Measurements from ENCODE around the gene ZNF738.
A peak's percentile ranks its signal among the peaks of the same experiment; 100 is the strongest.
"Not testable (repeated sequence)": the region's sequence is repeated elsewhere in the genome, so short reads cannot be mapped to it uniquely, and the experiment has no call there.

The ZNF738 gene

DNA sequence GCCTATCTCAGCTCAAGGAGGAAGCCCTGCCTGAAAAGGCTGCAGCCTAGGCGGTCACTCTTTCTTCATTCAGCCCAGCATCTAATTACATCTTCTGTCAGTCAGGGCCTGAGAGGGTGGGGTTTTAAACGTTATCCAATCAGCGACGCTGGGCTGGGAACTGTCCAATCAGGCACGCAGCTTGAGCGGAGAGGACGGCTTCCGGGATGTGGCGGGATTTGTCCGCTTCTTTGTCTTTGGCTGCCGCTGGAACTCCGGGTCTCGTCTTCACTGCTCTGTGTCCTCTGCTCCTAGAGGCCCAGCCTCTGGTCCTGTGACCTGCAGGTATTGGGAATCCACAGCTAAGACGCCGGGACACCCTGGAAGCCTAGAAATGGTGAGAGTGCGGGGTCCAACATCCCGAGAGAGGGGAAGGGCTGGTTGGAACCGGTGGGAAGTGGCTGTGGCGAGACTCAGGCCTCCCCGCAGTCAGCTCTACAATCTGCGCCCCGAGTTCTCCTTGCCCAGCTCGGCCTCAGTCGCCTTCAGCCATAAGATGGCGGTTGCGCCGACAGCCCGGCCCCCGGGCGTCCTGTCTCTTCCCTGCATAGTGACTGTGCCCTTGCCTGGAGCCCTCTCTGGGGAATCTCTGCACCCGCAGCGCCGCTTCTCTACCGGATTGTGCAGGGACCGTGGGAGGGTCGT is at the start of gene ZNF738:
Gene ZNF738 (plus strand): TSS at position 233 of the 684 bp plus-strand sequence. CDS start 141 bp downstream, at position 374.
- DNase-seq (ENCODE audit: insufficient read length, low spot score) (peak; percentile 86), FAIRE-seq (peak; percentile 86)
- TF ChIP-seq, protein P1, sequence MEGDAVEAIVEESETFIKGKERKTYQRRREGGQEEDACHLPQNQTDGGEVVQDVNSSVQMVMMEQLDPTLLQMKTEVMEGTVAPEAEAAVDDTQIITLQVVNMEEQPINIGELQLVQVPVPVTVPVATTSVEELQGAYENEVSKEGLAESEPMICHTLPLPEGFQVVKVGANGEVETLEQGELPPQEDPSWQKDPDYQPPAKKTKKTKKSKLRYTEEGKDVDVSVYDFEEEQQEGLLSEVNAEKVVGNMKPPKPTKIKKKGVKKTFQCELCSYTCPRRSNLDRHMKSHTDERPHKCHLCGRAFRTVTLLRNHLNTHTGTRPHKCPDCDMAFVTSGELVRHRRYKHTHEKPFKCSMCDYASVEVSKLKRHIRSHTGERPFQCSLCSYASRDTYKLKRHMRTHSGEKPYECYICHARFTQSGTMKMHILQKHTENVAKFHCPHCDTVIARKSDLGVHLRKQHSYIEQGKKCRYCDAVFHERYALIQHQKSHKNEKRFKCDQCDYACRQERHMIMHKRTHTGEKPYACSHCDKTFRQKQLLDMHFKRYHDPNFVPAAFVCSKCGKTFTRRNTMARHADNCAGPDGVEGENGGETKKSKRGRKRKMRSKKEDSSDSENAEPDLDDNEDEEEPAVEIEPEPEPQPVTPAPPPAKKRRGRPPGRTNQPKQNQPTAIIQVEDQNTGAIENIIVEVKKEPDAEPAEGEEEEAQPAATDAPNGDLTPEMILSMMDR (IDR thresholded peaks at IDR 0.05; ENCODE audit: insufficient read depth, missing control alignments), result no peak

DNA sequence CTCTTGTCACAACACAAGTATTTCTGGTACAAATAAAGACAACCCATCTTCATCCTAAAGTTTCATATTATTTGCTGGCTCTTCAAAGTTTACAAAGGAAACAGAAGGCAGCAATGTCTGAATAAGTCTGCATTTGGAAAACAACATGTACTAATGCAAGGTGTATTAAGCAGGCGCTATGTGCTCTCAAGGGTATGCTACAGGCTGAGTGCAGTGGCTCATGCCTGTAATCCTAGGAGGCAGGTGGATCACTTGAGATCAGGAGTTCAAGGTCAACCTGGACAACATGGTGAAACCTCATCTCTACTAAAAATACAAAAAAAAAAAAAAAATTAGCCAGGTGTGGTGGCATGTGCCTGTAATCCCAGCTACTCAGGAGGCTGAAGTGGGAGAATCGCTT is 46.0 kb upstream of the ZNF738 start:
- not testable (repeated sequence) for DNase-seq (ENCODE audit: insufficient read length, low spot score); FAIRE-seq

DNA sequence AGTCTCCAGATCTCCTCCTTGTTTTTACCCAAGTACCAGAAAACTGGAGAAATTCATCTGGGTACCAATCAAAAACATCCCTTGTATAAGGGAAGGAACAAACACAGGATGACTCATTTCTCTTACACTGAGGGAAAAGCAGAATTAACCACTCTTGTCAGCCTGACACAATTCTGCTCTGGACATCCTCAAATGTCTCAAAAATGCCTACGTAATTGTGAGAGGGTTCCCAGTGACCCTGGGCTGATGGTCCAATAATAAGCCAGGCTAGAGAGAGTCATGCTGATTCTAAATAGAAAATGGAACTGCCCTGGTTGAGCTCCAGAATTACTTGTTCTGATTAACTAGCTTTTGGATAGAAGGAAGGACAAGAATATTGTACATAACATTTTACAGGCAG is 44.1 kb upstream of the ZNF738 start:
- DNase-seq (ENCODE audit: insufficient read length, low spot score), result no peak
- TF ChIP-seq, protein P1 (IDR thresholded peaks at IDR 0.05; ENCODE audit: insufficient read depth, missing control alignments), result no peak
- no peak for FAIRE-seq

DNA sequence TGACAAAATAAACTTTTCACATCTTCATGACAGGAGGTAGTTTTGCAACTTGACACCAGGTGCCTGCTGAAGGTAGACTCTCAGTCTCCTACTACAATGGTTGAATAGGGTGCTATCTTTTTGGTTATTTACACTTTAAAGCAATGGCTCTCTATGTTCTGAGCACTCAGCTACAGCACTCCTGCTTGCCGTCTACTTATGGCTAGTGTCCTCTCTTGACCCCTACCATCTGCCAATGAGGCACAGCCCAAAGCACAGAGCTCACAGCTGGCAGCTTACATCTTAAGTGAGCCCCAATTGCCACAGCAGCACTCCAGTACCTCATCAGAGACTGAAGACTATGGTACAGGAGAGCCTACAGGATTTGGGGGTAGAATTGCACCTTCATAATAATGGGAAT is 41.0 kb upstream of the ZNF738 start:
- DNase-seq (ENCODE audit: insufficient read length, low spot score) (no peak), FAIRE-seq (no peak)
- TF ChIP-seq, protein P1 (IDR thresholded peaks at IDR 0.05; ENCODE audit: insufficient read depth, missing control alignments), result no peak

DNA sequence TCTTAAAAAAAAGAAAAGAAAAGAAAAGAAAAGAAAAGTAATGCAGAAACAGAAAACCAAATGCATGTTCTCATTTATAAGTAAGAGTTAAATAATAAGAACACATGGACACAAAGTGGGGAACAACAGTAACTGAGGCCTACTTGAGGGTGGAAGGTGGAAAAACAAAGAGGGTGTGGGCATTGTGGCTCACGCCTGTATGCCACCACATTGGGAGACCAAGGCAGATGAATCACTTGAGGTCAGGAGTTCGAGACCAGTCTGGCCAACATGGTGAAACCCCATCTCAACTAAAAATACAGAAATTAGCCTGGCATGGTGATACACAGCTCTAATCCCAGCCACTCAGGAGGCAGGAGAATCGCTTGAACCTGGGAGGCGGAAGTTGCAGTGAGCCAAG is 37.7 kb upstream of the ZNF738 start:
- TF ChIP-seq, protein P1 (IDR thresholded peaks at IDR 0.05; ENCODE audit: insufficient read depth, missing control alignments), result no peak
- DNase-seq (ENCODE audit: insufficient read length, low spot score) (no peak), FAIRE-seq (no peak)

DNA sequence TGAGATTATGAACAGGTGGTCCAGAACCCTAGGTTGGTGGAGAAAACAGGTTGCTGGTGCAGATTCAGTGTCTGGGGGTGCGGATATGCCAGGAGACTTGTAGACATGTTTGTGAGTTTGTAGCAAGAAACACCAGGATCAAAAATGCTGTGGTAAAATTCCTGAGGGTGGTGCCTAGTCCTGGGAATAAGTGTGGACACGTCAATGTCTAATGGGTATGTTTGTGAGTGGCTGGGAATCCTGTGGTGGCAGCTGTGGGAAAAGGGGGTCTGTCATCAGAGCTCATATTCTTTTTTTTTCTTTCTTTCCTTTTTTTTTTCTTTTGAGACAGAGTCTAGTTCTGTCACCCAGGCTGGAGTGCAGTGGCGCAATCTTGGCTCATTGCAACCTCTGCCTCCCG is 36.8 kb upstream of the ZNF738 start:
- no peak for DNase-seq (ENCODE audit: insufficient read length, low spot score)
- TF ChIP-seq, protein P1 (IDR thresholded peaks at IDR 0.05; ENCODE audit: insufficient read depth, missing control alignments), result no peak
- no peak for FAIRE-seq

DNA sequence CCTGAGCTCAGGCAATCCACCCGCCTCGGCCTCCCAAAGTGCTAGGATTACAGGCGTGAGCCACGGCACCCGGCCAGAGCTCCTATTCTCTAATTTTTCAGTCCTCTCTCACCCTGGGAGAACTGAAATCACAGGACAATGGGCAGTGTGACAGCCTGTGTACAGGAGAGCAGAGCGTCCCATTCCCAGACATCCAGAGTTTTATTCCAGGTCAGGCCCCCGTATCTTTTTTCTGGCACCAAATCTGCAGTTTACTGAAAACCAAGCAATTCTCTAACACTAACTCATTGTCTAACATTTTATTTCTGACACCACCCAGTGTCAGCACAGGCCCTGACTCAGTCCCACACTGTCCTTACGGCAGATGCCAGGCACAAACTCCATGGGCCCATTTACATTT is 36.3 kb upstream of the ZNF738 start:
- TF ChIP-seq, protein P1 (IDR thresholded peaks at IDR 0.05; ENCODE audit: insufficient read depth, missing control alignments), result no peak
- FAIRE-seq (no peak), DNase-seq (ENCODE audit: insufficient read length, low spot score) (no peak)

All from D721Med (cell line).